CD4-positive, alpha-beta T cell treated with Interleukin-4 for 4 hours (primary cell): ENCODE results near the gene PPIL6.

Experiments used
- DNase-seq: peaks from one replicate; pipeline ENCODE4 v3.0.0-alpha.2; 2020

PPIL6 gene

GRCh38 chr6:109360281-109360680 lies 80.1 kb downstream of the PPIL6 start:
- no peak for DNase-seq

- no peak for DNase-seq
Measured at GRCh38 chr6:109359248-109359647, 81.2 kb downstream of the PPIL6 start.

- no peak for DNase-seq
Measured at GRCh38 chr6:109358204-109358603, 82.2 kb downstream of the PPIL6 start.

GRCh38 chr6:109356237-109356636 lies 84.2 kb downstream of the PPIL6 start:
- DNase-seq: no peak

- no peak for DNase-seq
Measured at GRCh38 chr6:109351231-109352130, 88.9 kb downstream of the PPIL6 start.

GRCh38 chr6:109349419-109349987 lies 90.9 kb downstream of the PPIL6 start:
- DNase-seq: no peak

- DNase-seq: no peak
Measured at GRCh38 chr6:109348226-109348625, 92.2 kb downstream of the PPIL6 start.

GRCh38 chr6:109347779-109348178 lies 92.6 kb downstream of the PPIL6 start:
- no peak for DNase-seq

GRCh38 chr6:109345986-109346385 lies 94.4 kb downstream of the PPIL6 start:
- no peak for DNase-seq

- DNase-seq: no peak
Measured at GRCh38 chr6:109344226-109344625, 96.2 kb downstream of the PPIL6 start.

- DNase-seq: no peak
Measured at GRCh38 chr6:109343518-109343917, 96.9 kb downstream of the PPIL6 start.

- no peak for DNase-seq
Measured at GRCh38 chr6:109342911-109343310, 97.5 kb downstream of the PPIL6 start.

GRCh38 chr6:109342506-109342905 lies 97.9 kb downstream of the PPIL6 start:
- DNase-seq: no peak

- no peak for DNase-seq
Measured at GRCh38 chr6:109340811-109341210, 99.6 kb downstream of the PPIL6 start.
